Small intestine (tissue), 7 donors: ENCODE results near the gene TNIK. TPM values are rescaled to one million over a fixed set of nuclear protein-coding genes. Genes with fewer than 3 reads are reported as not detected.
A peak's percentile ranks its signal among the peaks of the same experiment; 100 is the strongest.

Experiments used
- DNase-seq, 2 donors: peaks; one replicate each; pipeline versions ENCODE4 v3.0.0 to v3.0.0-alpha.2; 2013
- FAIRE-seq: peaks from 2 replicates; lab custom pipeline; 2012; peaks lifted over from hg19 to GRCh38; lab: Jason Lieb, UNC
- H3K27ac ChIP-seq, 3 donors: one replicate each; pipeline ENCODE4 v1.5.1; 2013; ENCODE audit warnings: low read length in 2 of 3, mild to moderate bottlenecking in 2 of 3, control low read depth in 1 of 3, inconsistent platforms in 1 of 3, low read depth in 1 of 3, moderate library complexity in 1 of 3
- H3K27me3 ChIP-seq, 3 donors: one replicate each; pipeline ENCODE4 v1.6.1; 2013; ENCODE audit warnings: low read length in 3 of 3, inconsistent platforms in 1 of 3; ENCODE audit not compliant: control insufficient read depth in 3 of 3, insufficient read depth in 3 of 3
- H3K36me3 ChIP-seq, 3 donors: one replicate each; pipeline ENCODE4 v1.6.1; 2013; ENCODE audit warnings: low read length in 3 of 3, inconsistent platforms in 1 of 3, low read depth in 1 of 3, mild to moderate bottlenecking in 1 of 3, moderate library complexity in 1 of 3; ENCODE audit not compliant: control insufficient read depth in 3 of 3, insufficient read depth in 2 of 3
- H3K4me1 ChIP-seq, 3 donors: one replicate each; pipeline ENCODE4 v1.6.1; 2013; ENCODE audit warnings: low read length in 2 of 3, inconsistent platforms in 1 of 3, low read depth in 1 of 3, mild to moderate bottlenecking in 1 of 3, moderate library complexity in 1 of 3; ENCODE audit not compliant: control insufficient read depth in 3 of 3, insufficient read depth in 2 of 3
- H3K4me3 ChIP-seq, 3 donors: one replicate each; pipeline ENCODE4 v1.5.1; 2013; ENCODE audit warnings: low read length in 3 of 3, control low read depth in 1 of 3, inconsistent platforms in 1 of 3, low read depth in 1 of 3, mild to moderate bottlenecking in 1 of 3, moderate library complexity in 1 of 3
- H3K9me3 ChIP-seq, 2 donors: one replicate each; pipeline ENCODE4 v1.6.1; 2013; ENCODE audit warnings: low read depth in 1 of 2, low read length in 1 of 2; ENCODE audit not compliant: control insufficient read depth in 2 of 2, insufficient read depth in 1 of 2
- WGBS, 3 donors: extraction: QIAGEN DNeasy Blood & Tissue Kit; methylation state at CpG; one replicate each; pipeline ENCODE4 v1.1.7; 2013; 5-methylcytosine and 5-hydroxymethylcytosine counted together
- polyA plus RNA-seq, 4 donors: library from polyadenylated mRNA; stranded (reverse) in 3 of 4; unstranded in 1 of 4; fragments of 200-250 nt in 3 of 4; fragments of 120-200 nt in 1 of 4; gene quantifications; one replicate each; pipeline versions ENCODE4 v1.2.1 to v1.2.3, GENCODE V29; 2013
- donor health status: healthy with polysubstance abuse.
- donor health status: control.
- donor health status: control.
- donor health status: Bipolar disorder and iron deficiency.
- donor health status: healthy.

The TNIK gene
- polyA plus RNA-seq, 4 donors = 14.9 to 38.7 (median 27.5) TPM

- H3K4me1 ChIP-seq = no peaks in the 10 kb centered on the region
- FAIRE-seq = no peak
- H3K27me3 ChIP-seq = no peaks in the 10 kb centered on the region
- no peaks in the 10 kb centered on the region for H3K9me3 ChIP-seq
- H3K27ac ChIP-seq = no peak overlapping the region
- no peak overlapping the region for H3K4me3 ChIP-seq
- no peak for DNase-seq
- 66 to 77% (median 71%) methylated on average over 3 of the region's 3 CpGs for WGBS, 3 donors
- no peaks in the 10 kb centered on the region for H3K36me3 ChIP-seq
Measured at GRCh38 chr3:171437115-171437756, 23.0 kb downstream of the TNIK start.

DNA sequence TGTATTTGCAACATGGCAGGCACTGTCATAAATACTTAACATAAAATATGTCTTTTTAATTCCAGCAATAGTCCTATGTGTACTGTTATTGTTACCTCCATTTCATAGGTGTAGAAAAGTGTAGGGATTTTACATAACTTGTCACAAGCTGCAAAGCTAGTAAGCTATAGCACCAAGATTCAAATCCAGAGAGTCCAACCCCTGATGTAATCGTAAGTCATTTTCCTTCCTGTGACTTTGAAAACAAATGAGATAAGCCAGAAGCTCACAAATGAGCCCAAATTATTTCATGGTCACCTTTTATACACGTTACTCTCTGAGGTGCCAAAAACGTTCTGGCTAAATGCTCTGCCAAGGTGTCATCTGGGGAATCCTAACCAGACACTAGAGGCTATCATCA, 23.8 kb downstream of the TNIK start:
- Histone ChIP-seq H3K27ac (no peak overlapping the region), H3K27me3 (no peaks in the 10 kb centered on the region), H3K36me3 (no peaks in the 10 kb centered on the region), H3K4me1 (no peaks in the 10 kb centered on the region), H3K4me3 (no peak overlapping the region), H3K9me3 (no peaks in the 10 kb centered on the region)
- WGBS, 3 donors = 51 to 73% (median 54%) methylated on average over 3 of the region's 3 CpGs
- no peak for FAIRE-seq
- DNase-seq = no peak

GRCh38 chr3:171435757-171436156, 24.4 kb downstream of the TNIK start:
- no peak for FAIRE-seq
- Histone ChIP-seq H3K36me3 (no peaks in the 10 kb centered on the region), H3K4me3 (no peak overlapping the region), H3K27ac (no peak overlapping the region), H3K4me1 (no peaks in the 10 kb centered on the region), H3K9me3 (no peaks in the 10 kb centered on the region), H3K27me3 (no peaks in the 10 kb centered on the region)
- DNase-seq = no peak

- H3K27ac ChIP-seq = no peak overlapping the region
- H3K4me3 ChIP-seq = no peak overlapping the region
- H3K4me1 ChIP-seq = no peaks in the 10 kb centered on the region
- DNase-seq = no peak
- no peak for FAIRE-seq
- H3K9me3 ChIP-seq = no peaks in the 10 kb centered on the region
- H3K36me3 ChIP-seq = no peaks in the 10 kb centered on the region
- 89 to 100% (median 92%) methylated on average over 1 of the region's 1 CpG for WGBS, 3 donors
- no peaks in the 10 kb centered on the region for H3K27me3 ChIP-seq
Measured at GRCh38 chr3:171435143-171435542, 25.1 kb downstream of the TNIK start.

DNA sequence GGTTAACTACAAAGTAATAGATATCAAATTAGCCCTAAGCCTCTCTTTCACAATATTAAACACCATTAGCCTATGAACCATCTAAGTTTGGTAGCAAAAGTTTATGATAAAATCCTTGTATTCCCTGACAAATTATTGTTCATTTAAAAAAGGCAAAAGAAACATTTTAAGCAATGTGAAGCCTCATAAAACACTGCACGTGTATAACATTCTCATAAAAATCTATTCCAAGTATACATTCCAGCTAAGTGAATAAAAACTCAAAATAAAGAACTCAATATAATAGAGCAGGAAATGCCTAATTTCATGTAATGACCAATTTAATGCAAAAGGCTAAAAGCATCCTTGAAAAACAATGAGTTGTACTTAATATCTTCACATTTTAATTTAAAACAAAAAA, 27.7 kb downstream of the TNIK start:
- no peak overlapping the region for H3K4me3 ChIP-seq
- H3K4me1 ChIP-seq = peaks cover 0 to 6% (median 2%) of the 10 kb centered on the region in 3 donors
- H3K9me3 ChIP-seq = no peaks in the 10 kb centered on the region
- H3K36me3 ChIP-seq = no peaks in the 10 kb centered on the region
- H3K27ac ChIP-seq = no peak overlapping the region
- H3K27me3 ChIP-seq = no peaks in the 10 kb centered on the region
- no peak for FAIRE-seq
- WGBS, 3 donors = 75 to 89% (median 82%) methylated on average over 1 of the region's 1 CpG
- DNase-seq = no peak

DNA sequence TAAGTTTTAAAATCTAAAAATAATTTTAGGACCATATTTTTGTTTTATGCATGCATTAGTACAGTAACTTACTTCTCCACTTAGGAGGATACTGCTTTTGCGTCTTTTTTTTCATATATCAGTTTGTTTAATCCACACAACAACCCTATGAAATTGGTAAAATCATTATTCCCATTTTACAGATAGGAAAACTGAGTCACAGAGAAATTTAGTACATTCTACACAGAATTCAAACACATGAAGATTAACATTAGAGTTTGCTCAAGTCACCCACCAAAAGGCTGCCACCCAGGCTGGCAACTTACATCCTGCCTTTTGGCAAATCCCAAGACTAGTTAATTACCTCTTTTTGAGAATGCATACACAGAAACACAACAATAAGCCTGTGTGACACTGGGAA, 28.7 kb downstream of the TNIK start:
- peaks cover 0 to 6% (median 2%) of the 10 kb centered on the region in 3 donors for H3K4me1 ChIP-seq
- DNase-seq (no peak), FAIRE-seq (no peak)
- H3K36me3 ChIP-seq = no peaks in the 10 kb centered on the region
- no peak overlapping the region for H3K4me3 ChIP-seq
- WGBS, 3 donors = 96 to 97% (median 97%) methylated on average over 1 of the region's 1 CpG
- H3K27me3 ChIP-seq = no peaks in the 10 kb centered on the region
- no peak overlapping the region for H3K27ac ChIP-seq
- H3K9me3 ChIP-seq = no peaks in the 10 kb centered on the region

DNA sequence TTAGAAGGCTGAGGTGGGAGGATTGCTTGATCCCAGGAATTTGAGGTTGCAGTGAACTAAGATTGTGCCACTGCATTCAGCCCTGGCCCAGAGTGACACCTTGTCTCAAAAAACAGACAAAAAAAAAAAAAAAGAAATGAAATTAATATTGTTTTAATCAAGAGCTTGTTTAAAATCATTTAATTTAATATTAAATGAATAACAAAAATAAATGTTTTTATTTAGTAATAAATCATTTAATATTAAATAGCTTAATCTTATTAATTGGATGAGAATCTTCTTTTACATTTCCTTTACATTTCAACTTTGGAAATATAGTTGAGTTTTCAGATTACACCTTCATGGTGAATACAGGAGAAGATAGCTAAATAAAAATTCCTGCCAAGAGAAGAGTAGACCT, 29.7 kb downstream of the TNIK start:
- Histone ChIP-seq H3K36me3 (no peaks in the 10 kb centered on the region), H3K27me3 (no peaks in the 10 kb centered on the region), H3K4me1 (peaks cover 0 to 6% (median 2%) of the 10 kb centered on the region in 3 donors), H3K27ac (no peak overlapping the region), H3K4me3 (no peak overlapping the region), H3K9me3 (no peaks in the 10 kb centered on the region)
- DNase-seq = no peak
- peak; percentile 47 for FAIRE-seq

- Histone ChIP-seq H3K4me1 (peaks cover 0 to 6% (median 2%) of the 10 kb centered on the region in 3 donors), H3K27me3 (no peaks in the 10 kb centered on the region), H3K27ac (no peak overlapping the region), H3K36me3 (no peaks in the 10 kb centered on the region), H3K9me3 (no peaks in the 10 kb centered on the region), H3K4me3 (no peak overlapping the region)
- FAIRE-seq = no peak
- WGBS, 3 donors = 91 to 98% (median 92%) methylated on average over 2 of the region's 2 CpGs
- no peak for DNase-seq
Measured at GRCh38 chr3:171429635-171430034, 30.6 kb downstream of the TNIK start.

- no peaks in the 10 kb centered on the region for H3K27me3 ChIP-seq
- H3K36me3 ChIP-seq = no peaks in the 10 kb centered on the region
- DNase-seq = no peak
- H3K9me3 ChIP-seq = no peaks in the 10 kb centered on the region
- no peak overlapping the region for H3K4me3 ChIP-seq
- FAIRE-seq = no peak
- WGBS, 3 donors = 89 to 95% (median 89%) methylated on average over 3 of the region's 3 CpGs
- no peak overlapping the region for H3K27ac ChIP-seq
- peaks cover 0 to 6% (median 2%) of the 10 kb centered on the region in 3 donors for H3K4me1 ChIP-seq
Measured at GRCh38 chr3:171428892-171429291, 31.3 kb downstream of the TNIK start.
